ENCODE results near the gene LGALS9. TPM values are rescaled to one million over a fixed set of nuclear protein-coding genes. Genes with fewer than 3 reads are reported as not detected.
"Not testable (repeated sequence)": the region's sequence is repeated elsewhere in the genome, so short reads cannot be mapped to it uniquely, and the experiment has no call there.

The LGALS9 gene
- total and polyA plus RNA-seq, 9 of the 15 experiments (the other 6 are each of a cell fraction or from before 2014, with no cell fraction given): 0.45 to 6.9 (median 2.8) TPM

- intact Hi-C loops (cut with micrococcal nuclease): no loop called here
- Histone ChIP-seq H3K36me3 (ENCODE audit: control insufficient read depth, insufficient read depth, low read length) (no peaks in the 10 kb centered on the region), H3K27me3 (ENCODE audit: control insufficient read depth in 2 of 2, insufficient read depth in 2 of 2, low read length in 2 of 2) (peaks cover 0 to 19% of the 10 kb centered on the region in 2 experiments; a peak in 3 of 5 replicates), H3K9me1 (ENCODE audit: control insufficient read depth, insufficient read depth, low read length) (no peaks in the 10 kb centered on the region), H4K20me1 (replicated peaks; ENCODE audit: control insufficient read depth, insufficient read depth, low read length) (no peaks in the 10 kb centered on the region), H3K4me2 (ENCODE audit: insufficient read depth, low read length) (no peak overlapping the region), H3K27ac (ENCODE audit: extremely low read depth, low read depth, low read length) (no peak overlapping the region), H3K9me3 (replicated peaks; ENCODE audit: control insufficient read depth, insufficient read depth, low read depth, low read length) (no peaks in the 10 kb centered on the region), H3K4me3 (no peak overlapping the region), H3K9ac (ENCODE audit: insufficient read depth in 1 of 2, low read depth in 2 of 2, low read length in 2 of 2) (peak overlapping the region in 1 of 2 experiments; percentile 35; a peak in 1 of 4 replicates), H2AFZ (ENCODE audit: low read depth, low read length) (no peak overlapping the region), H3K4me1 (replicated peaks in 1 of 2; ENCODE audit: control insufficient read depth in 2 of 2, insufficient read depth in 2 of 2, low read length in 2 of 2) (no peaks in the 10 kb centered on the region), H3K79me2 (ENCODE audit: control insufficient read depth, insufficient read depth, low read length) (no peaks in the 10 kb centered on the region)
- TF ChIP-seq ZNF133 (CRISPR knock-in tag; IDR thresholded peaks at IDR 0.05) (no peak), ZNF263 (CRISPR knock-in tag; IDR thresholded peaks at IDR 0.05; ENCODE audit: borderline replicate concordance) (no peak), CREB3 (tag; conservative IDR thresholded peaks at IDR 0.05; ENCODE audit: low read depth) (no peak), GTF3C2 (IDR thresholded peaks at IDR 0.05; ENCODE audit: borderline replicate concordance, extremely low read depth, insufficient read length) (no peak)
- no peak for DNase-seq (ENCODE audit: extremely low read depth in 1 of 4, low spot score in 3 of 4)
- POLR2A ChIA-PET: no interaction called here
- no peak for FAIRE-seq
- BruUV-seq (replicated peaks): no TSS peak
- no peak for ATAC-seq
- 0% methylated on average over 4 of the region's 4 CpGs for WGBS (ENCODE audit: insufficient coverage, low coverage, missing lambda C conversion rate)
- CTCF ChIA-PET (ENCODE audit: low intra/inter-chr PET ratio): no interaction called here
- in situ Hi-C loops (cut with MboI): loop anchor here (10.0 kb wide), 1 partner anchor 79 kb away; no protein-coding TSS in a partner anchor
These were observed 34.6 kb downstream of the LGALS9 start for GRCh38 chr17:27665549-27665948.

- BruUV-seq (replicated peaks); H3K9ac ChIP-seq (ENCODE audit: insufficient read depth in 1 of 2, low read depth in 2 of 2, low read length in 2 of 2); CTCF ChIA-PET (ENCODE audit: low intra/inter-chr PET ratio); H3K4me2 ChIP-seq (ENCODE audit: insufficient read depth, low read length); H3K79me2 ChIP-seq (ENCODE audit: control insufficient read depth, insufficient read depth, low read length); H3K36me3 ChIP-seq (ENCODE audit: control insufficient read depth, insufficient read depth, low read length); H2AFZ ChIP-seq (ENCODE audit: low read depth, low read length); H3K9me1 ChIP-seq (ENCODE audit: control insufficient read depth, insufficient read depth, low read length); H3K27ac ChIP-seq (ENCODE audit: extremely low read depth, low read depth, low read length); H4K20me1 ChIP-seq (replicated peaks; ENCODE audit: control insufficient read depth, insufficient read depth, low read length); H3K9me3 ChIP-seq (replicated peaks; ENCODE audit: control insufficient read depth, insufficient read depth, low read depth, low read length); H3K4me1 ChIP-seq (replicated peaks in 1 of 2; ENCODE audit: control insufficient read depth in 2 of 2, insufficient read depth in 2 of 2, low read length in 2 of 2); FAIRE-seq; intact Hi-C loops (cut with micrococcal nuclease); H3K4me3 ChIP-seq; DNase-seq (ENCODE audit: extremely low read depth in 1 of 4, low spot score in 3 of 4); ATAC-seq: not testable (repeated sequence)
- in situ Hi-C loops (cut with MboI): loop anchor here (10.0 kb wide), 1 partner anchor 79 kb away; no protein-coding TSS in a partner anchor
- POLR2A ChIA-PET: interaction anchor here (0.5 to 0.7 kb wide), 2 partner anchors 12 to 321 kb away, joined by 3 to 4 read pairs; no protein-coding TSS in a partner anchor
- WGBS (ENCODE audit: insufficient coverage, low coverage, missing lambda C conversion rate): 0% methylated on average over 6 of the region's 6 CpGs
- peaks cover 0 to 26% of the 10 kb centered on the region in 2 experiments; a peak in 3 of 5 replicates for H3K27me3 ChIP-seq (ENCODE audit: control insufficient read depth in 2 of 2, insufficient read depth in 2 of 2, low read length in 2 of 2)
These were observed 35.3 kb downstream of the LGALS9 start for GRCh38 chr17:27666270-27666669.
